Esophagus muscularis mucosa (tissue), 3 donors: ENCODE data around the gene P3H3.

Experiments
- POLR2A ChIP-seq: fragments of 450-650 bp; IDR thresholded peaks from one replicate; pipeline ENCODE4 v1.6.1; 2017; ENCODE audit warnings: antibody characterized with exemption, moderate library complexity, mild to moderate bottlenecking, low read depth
- POLR2AphosphoS5 ChIP-seq, 2 donors: sonication (generic); formaldehyde crosslinking; IDR thresholded peaks; one replicate each; pipeline ENCODE4 v1.6.1; 2017; ENCODE audit warnings: antibody characterized with exemption in 2 of 2
- TF ChIP-seq, protein P1 (sequence below), 3 experiments: fragments of 200-600 bp in 2 of 3; fragments of 450-650 bp in 1 of 3; sonication (generic) in 2 of 3; IDR thresholded peaks; one replicate each; pipeline ENCODE4 v1.5.1; 2017 to 2019; ENCODE audit warnings: antibody characterized with exemption in 3 of 3, mild to moderate bottlenecking in 2 of 3, moderate library complexity in 1 of 3

DNA sequence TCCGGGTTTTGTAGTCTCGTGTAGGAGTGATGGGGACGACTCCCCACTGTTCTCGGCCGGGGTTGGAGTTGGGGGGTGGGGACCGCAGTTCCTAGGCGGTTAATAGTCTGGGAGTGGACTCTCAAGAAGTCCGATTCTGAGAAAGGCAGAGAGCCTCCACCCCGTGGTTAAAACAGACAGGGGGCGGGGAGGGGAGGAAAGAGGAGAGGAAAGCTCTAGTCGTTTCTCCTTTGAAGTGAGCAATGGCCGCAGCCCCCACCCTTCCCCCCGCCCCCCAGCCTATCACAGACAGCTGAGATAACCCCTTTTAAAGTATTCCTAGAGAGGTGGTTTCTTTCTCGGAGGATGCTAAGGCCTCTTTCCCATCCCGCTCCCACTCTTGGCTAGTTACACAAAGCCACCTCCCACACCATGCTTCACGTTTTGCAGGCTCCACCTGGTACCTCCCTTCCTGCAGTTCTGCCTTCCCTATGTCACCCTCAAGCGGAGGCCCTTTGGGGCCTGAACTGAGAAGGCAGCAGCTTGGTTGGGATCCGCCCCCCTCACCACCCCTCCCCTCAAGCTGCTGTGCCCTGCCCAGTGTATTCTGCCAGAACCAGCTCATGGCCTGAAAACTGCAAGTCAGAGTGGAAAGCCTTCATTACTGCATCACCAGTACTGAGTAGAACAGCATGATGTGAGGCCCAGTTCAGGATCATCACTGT is 24.6 kb downstream of the P3H3 start:
- TF ChIP-seq, protein P1, sequence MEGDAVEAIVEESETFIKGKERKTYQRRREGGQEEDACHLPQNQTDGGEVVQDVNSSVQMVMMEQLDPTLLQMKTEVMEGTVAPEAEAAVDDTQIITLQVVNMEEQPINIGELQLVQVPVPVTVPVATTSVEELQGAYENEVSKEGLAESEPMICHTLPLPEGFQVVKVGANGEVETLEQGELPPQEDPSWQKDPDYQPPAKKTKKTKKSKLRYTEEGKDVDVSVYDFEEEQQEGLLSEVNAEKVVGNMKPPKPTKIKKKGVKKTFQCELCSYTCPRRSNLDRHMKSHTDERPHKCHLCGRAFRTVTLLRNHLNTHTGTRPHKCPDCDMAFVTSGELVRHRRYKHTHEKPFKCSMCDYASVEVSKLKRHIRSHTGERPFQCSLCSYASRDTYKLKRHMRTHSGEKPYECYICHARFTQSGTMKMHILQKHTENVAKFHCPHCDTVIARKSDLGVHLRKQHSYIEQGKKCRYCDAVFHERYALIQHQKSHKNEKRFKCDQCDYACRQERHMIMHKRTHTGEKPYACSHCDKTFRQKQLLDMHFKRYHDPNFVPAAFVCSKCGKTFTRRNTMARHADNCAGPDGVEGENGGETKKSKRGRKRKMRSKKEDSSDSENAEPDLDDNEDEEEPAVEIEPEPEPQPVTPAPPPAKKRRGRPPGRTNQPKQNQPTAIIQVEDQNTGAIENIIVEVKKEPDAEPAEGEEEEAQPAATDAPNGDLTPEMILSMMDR (IDR thresholded peaks at IDR 0.05): peak in 1 of 3 experiments; percentile 4
- TF ChIP-seq POLR2AphosphoS5 (IDR thresholded peaks at IDR 0.05) (no peak), POLR2A (no peak)
